ENCODE results near the gene COL4A1.

COL4A1 gene

DNA sequence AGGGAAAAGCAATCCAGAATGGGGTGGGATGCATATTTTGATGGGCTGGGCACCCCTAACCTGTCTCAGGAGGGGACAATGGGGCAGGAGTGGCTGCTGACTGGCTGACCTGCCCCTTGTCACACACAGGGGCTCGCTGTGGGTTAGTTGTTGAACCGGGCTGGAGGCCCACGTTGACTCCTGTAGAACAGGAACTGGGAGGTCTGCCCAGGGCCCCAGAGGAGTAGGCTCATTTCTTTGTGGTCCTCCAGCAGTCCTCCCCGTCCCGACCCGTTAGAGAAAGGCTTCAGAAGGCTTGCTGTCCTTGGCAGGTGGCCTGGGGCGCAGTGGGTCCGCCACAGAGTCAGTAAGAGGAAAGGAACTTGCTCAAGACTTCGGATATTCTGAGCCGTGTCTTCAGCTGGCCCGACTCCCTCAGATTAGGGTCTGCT is 70.1 kb downstream of the COL4A1 start:
- DNase-seq (ENCODE audit: low spot score), result no peak

- no peak for DNase-seq (ENCODE audit: low spot score)
These were observed 70.5 kb downstream of the COL4A1 start for GRCh38 chr13:110236431-110236830.

GRCh38 chr13:110234532-110234931 is 72.4 kb downstream of the COL4A1 start:
- no peak for DNase-seq (ENCODE audit: low spot score)

GRCh38 chr13:110233951-110234280 is 73.0 kb downstream of the COL4A1 start:
- DNase-seq (ENCODE audit: low spot score), result no peak

GRCh38 chr13:110233181-110233950 is 73.6 kb downstream of the COL4A1 start:
- no peak for DNase-seq (ENCODE audit: low spot score)

- no peak for DNase-seq (ENCODE audit: low spot score)
These were observed 74.2 kb downstream of the COL4A1 start for GRCh38 chr13:110232756-110233155.

DNA sequence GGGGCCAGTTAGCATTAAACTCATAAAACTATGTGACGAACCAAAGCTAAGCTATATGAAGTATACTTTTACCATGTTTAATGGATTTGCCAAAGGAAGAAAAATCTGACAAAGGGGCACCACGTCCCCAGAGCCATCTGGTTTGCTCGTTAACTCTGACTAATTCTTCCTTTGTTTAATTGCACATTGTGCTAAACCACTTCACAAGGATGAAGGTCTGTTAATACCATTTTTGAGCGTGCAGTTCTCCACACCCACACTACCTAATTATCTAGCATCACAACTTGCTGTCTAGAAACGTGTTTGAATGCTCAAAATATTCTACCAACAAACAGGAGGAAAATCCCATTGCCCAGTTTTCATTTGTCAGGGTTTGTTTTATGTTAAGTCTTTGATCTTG is 74.8 kb downstream of the COL4A1 start:
- no peak for DNase-seq (ENCODE audit: low spot score)

- DNase-seq (ENCODE audit: low spot score), result no peak
These were observed 75.5 kb downstream of the COL4A1 start for GRCh38 chr13:110231348-110232047.

DNA sequence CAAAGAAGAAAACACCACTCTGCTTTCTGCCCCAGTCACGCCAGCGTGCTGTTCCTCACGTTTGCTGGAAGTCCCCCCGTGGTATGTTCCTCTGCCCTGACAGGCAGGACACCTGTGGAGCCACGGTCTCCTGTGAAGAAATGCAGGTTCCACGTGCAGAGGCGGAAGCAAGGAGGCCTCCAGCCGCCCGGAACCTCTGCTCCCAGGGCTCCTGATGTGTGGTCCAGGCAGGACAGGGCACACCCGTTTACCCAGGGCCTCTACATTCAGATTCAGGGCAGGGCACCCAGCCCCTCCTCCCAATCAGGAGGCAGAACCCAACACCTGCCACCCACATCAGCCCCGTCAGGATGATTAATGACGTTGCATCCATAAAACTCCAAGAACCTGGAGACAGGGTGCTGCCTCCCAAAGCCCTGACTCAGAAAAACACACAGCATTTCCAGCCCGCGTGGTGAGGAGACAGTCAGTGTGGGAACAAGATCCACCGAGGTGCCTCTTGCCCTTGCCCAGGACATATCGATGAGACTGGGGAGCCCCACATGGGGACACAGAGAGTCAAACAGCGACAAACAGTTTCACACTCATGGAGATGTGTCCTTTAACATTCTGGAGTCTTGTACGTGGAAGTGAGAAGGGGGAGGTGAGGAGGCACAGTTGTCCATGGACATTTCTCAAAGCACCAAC is 76.2 kb downstream of the COL4A1 start:
- DNase-seq (ENCODE audit: low spot score), result no peak

DNA sequence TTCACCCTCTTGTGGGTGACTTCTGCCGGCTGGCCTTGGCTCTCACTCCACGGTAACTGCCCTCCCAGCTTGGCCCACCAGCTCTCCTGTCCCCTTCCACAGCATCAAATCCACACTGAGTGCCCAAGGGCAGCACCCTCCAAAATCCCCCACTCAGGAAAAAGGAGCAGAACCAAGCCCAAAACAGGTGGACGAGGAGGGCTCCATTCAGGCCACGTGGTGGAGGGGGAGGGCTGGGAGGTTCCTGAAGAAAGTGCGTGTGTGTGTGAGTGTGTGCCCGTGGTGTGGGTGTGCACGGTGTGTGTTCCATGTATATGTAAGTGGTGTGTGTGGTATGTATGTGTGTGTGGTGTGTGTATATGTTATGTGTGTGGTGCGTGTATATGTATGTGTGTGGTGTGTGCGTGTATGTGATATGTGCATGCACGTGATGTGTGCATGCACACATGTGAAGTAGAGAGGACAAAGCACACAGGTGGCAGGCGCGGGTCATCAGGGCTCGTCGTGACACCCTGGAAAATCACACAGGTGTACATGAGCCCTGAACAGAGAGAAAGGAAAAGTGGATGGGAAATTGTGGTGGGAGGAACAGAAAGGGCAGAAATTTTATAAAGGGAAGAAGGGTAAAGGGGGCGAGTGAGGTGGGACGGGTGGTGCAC is 76.9 kb downstream of the COL4A1 start:
- DNase-seq (ENCODE audit: low spot score), result no peak

DNA sequence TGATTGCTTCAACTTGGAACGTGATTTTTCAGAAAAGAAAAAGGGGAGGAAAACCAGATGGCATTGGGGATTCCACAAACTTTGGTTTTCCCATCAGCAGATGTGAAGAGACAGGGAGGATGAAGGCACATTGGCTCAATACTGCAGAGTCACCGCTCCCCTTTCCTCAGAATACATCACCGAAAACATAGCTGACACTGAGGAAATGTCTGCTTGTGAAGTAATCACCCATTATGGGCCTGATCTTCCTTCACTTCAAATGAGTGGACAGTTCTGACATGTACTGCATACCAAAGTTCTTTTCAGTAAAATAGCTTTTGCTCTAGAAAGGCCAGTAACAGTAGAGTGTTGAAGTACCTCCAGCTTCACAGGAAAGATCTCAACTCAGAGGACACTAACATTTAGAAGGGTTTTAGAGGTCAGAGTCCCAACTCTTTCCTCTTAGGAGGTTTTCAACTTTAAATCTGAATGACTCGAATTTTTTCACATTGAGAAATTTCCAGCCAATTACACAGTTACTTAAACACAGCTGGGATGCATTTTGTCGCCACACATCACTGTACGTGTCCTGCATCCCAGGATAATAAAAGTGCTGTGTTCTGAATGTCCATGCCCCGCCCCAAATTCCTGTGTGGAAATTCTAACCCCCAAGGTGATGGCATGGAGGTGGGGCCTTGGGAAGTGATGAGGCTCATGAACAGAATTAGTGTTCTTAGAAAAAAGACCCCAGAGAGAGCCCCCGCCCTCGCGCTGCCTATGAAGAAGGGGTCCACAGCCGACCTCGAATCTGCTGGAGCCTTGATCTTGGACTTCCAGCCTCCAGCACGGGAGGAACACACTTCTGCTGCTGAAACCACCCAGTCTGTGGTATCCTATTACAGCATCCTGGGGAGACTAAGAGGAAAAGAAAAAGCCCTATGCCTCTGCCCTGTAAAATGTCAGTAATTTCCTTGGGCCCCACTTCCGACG is 77.7 kb downstream of the COL4A1 start:
- DNase-seq (ENCODE audit: low spot score), result no peak

DNA sequence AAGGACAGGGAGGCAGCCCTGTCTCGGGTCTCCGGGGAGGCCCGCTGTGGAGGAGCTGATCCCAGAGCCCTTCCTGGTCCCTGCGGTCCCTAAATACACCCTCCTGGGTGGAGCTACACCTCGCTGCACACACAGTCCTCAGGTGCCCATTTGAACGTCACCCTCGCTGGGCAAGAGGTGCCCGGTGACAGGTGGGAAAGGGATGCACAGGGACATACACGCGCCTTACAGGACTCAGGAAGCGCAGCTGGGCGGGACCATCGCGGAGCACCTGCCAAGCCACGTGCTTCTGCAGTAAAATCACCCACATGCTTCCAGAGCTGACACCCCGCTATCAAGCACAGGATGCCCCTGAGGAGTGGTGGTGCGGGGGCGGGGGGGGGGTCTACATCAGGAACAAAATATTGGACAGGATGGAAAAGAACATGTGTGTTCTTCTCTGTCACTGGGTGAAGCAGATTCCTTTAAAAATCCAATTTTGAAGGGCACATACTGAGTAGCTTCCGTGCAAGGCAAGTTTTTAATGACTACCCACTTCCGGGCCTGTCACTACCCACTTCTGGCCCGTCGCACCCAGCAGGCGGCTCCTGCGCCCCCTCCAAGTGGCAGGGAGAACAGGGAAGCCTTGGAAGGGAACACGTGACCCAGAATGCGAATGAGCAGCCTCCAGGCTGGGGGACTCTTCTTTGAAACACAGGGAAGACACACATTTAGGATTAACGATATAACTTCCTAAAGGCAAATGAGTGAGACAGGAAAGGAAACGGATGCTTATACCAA is 78.9 kb downstream of the COL4A1 start:
- DNase-seq (ENCODE audit: low spot score), result no peak

GRCh38 chr13:110227416-110227815 is 79.5 kb downstream of the COL4A1 start:
- no peak for DNase-seq (ENCODE audit: low spot score)

DNA sequence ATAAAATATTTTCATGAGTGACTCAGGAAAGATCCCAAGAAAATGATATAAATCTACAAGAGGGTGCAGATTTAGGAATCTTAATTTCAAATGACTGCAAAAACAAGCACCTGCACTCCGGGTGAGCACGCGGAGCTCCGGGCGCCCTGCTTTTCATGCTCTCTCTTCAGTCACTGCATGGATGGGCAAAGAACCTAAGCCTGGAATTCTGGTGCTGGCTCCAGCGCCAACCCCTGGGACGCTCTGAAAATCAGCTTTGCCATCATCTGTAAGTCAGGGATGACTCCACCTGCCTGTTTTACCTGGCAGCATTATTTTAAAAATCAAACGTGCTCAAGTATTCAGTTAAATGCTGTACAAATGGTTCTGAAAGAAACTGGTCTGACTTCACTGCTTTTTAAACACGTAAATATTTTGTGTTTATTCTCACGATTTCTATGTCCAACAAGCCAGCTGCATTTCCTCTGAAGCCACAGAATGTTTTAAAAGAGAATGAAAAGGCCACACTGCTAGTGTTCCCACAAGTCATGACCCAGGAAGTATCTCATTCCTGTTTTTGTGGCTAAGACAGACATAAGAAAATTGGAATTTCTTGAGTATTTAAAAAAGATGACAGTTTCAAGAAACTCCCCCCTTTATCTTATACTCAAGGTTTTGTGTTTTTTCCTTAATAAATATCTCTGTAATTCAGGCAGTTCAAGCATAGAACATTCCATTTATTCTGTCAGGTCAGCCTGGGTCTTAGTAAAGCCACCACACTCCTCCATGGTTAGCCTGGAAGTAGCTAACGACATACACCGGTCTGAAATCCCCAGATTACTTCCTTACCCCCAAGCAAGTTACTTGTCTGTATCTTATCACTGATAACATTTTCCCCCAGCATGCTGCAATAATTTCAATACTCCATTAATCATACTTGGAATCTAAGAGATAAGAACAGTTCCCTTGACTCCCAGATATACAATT is 81.1 kb downstream of the COL4A1 start:
- DNase-seq (ENCODE audit: low spot score), result no peak

GRCh38 chr13:110225003-110225402 is 82.0 kb downstream of the COL4A1 start:
- DNase-seq (ENCODE audit: low spot score), result no peak

- DNase-seq (ENCODE audit: low spot score), result no peak
These were observed 82.4 kb downstream of the COL4A1 start for GRCh38 chr13:110224519-110224918.

DNA sequence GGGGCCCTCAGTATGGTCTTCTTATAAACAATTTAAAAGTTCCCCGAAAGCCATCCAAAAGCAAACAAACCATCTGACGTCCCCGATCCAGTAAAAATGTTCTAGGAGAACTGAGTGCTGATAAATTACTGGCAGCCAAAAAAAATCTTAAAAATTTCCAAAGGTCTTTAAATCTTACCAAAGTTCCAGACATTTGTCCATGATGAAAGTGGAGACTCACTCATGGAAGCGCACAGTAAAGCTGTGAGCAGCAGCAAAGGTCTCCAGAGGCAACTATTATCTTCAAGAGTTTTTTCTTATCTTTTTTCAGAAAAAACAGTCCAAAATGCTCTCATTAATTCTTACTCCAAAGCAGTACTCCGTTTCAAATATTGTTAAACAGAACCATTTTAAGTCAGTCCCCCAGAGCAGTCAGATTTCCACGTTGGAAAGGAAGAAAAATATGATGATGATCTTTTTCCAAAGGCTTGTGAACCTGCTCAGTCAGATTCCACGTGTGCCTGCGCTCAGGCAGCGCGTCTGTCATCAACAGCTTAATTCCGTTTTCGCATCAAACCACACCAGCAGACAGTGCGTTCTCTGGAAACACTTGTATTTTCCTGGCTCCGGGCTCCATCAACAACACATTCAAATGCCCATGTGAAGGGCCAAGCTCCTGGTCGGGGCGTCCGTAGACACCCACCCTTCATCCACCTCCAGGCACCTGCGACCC is 85.4 kb downstream of the COL4A1 start:
- DNase-seq (ENCODE audit: low spot score), result no peak

DNA sequence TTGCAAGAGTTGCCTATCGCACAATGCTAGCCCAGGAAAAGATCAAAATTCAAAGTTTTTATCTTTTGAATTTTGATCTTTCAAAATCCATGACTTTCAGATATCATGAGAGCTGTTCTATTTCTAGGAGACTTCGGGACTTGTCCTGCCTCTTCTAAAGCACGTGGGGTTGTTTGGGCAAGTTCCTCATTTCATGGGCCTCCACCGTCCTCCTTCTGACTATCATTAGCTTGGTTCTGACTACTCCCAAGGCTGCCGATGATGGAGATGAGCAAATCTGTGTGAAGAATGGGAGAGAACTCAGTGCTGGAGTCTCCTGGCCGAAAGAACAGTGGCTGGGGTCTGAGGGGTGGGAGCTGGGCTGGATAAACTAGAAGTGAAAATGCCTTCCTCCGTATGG is 86.5 kb downstream of the COL4A1 start:
- DNase-seq (ENCODE audit: low spot score), result no peak
